Measurements from ENCODE around the gene TCP10L. TPM values are rescaled to one million over a fixed set of nuclear protein-coding genes. Genes with fewer than 3 reads are reported as not detected.

Gene TCP10L

DNA sequence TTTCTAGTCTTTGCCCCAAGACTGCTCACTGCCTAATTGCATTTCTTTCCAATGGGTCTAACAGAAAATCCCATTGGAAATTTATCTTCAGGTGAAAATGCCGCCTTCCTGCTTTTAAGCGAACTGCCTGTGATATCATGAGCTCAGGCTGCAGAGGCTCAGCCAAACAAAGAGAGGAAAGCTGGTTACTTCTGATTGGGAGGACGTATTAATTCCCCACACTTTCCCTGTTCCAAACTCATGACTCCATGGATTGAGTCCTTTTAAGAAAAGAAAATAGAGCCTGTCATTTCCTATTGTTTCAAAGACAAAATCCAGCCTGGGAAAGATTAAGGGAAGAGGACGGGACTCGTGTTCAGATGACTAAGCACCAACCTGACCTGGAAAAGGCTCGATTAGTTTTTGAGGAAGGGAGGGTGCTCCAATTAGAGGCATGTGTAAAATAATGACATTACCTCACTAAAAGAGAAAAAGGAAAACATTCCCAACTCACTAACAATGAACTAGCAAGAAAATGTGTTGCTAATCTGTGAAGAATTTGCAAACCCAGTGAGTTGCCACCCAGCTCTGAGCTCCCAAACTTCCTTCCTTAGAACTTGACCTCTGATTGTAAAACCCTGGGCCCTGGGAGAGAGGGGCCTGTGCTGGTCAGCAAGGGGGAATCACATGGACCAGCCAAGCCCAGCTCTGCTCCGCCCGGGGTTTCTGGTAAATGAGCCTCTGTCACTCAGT, 61.2 kb downstream of the TCP10L start:
- H4K8ac ChIP-seq (ENCODE audit: low read depth, low read length), result no peak overlapping the region
- no peak overlapping the region for H2BK5ac ChIP-seq (ENCODE audit: low read length)
- H2AK5ac ChIP-seq (ENCODE audit: low read depth, low read length), result no peak overlapping the region
- H3K4me1 ChIP-seq (ENCODE audit: control insufficient read depth in 2 of 2, insufficient read depth in 1 of 2, low read depth in 1 of 2, low read length in 2 of 2), result peaks cover 7 to 9% of the 10 kb centered on the region in 2 donors
- H3K27ac ChIP-seq (replicated peaks; ENCODE audit: low read length), result no peak overlapping the region
- H3K14ac ChIP-seq (ENCODE audit: low read length), result no peak overlapping the region
- no peak for DNase-seq (ENCODE audit: low spot score)
- H3K4ac ChIP-seq (ENCODE audit: low read length), result no peak overlapping the region
- no peaks in the 10 kb centered on the region for H3K36me3 ChIP-seq (replicated peaks in 1 of 2; ENCODE audit: control insufficient read depth in 2 of 2, insufficient read depth in 2 of 2, low read length in 2 of 2)
- peaks cover 0 to 9% (median 0%) of the 10 kb centered on the region in 3 experiments for H3K27me3 ChIP-seq (ENCODE audit: control insufficient read depth in 3 of 3, insufficient read depth in 3 of 3, low read depth in 1 of 3, low read length in 3 of 3)
- peak overlapping the region; percentile 68 for H2AFZ ChIP-seq (ENCODE audit: low read length)
- H3K79me1 ChIP-seq (ENCODE audit: low read depth, low read length), result no peaks in the 10 kb centered on the region
- H2BK120ac ChIP-seq (ENCODE audit: low read depth, low read length), result no peak overlapping the region
- no peak overlapping the region for H4K91ac ChIP-seq (ENCODE audit: low read depth, low read length, poor library complexity)
- WGBS, 2 donors (ENCODE audit: extremely low coverage in 2 of 2, insufficient read length in 2 of 2, insufficient replicate concordance in 1 of 2), result no CpG with 5 or more reads among the region's 8 CpGs
- no peak overlapping the region for H3K9ac ChIP-seq (ENCODE audit: low read depth, low read length, poor library complexity)
- no peak overlapping the region for H2BK12ac ChIP-seq (ENCODE audit: low read length)
- no peak overlapping the region for H3K4me3 ChIP-seq (ENCODE audit: low read length in 2 of 2)
- H2BK15ac ChIP-seq (ENCODE audit: low read length), result no peak overlapping the region
- no peaks in the 10 kb centered on the region for H3K9me3 ChIP-seq (replicated peaks in 1 of 2; ENCODE audit: control insufficient read depth in 2 of 2, insufficient read depth in 1 of 2, low read depth in 1 of 2, low read length in 2 of 2)
- H3K4me2 ChIP-seq (ENCODE audit: insufficient read depth, low read length, poor library complexity, severe bottlenecking), result no peak overlapping the region
- H3K23ac ChIP-seq (ENCODE audit: low read depth, low read length, poor library complexity), result no peak overlapping the region
- H3K18ac ChIP-seq (ENCODE audit: low read length), result no peak overlapping the region

Small RNA genes within 50 kb of the gene (small RNA-seq; reads per million reads assigned to genes)
- not detected for gene RF00438 (ENCODE audit: insufficient read depth)
- not detected for gene RNA5SP490 (ENCODE audit: insufficient read depth)
